BJ (cell line): ENCODE measurements around the gene LCOR. TPM values are rescaled to one million over a fixed set of nuclear protein-coding genes. Genes with fewer than 3 reads are reported as not detected.

Experiments
- CTCF ChIA-PET: fragments of 350-600 bp; formaldehyde crosslinking; extraction: SDS; loops from one replicate; lab custom pipeline; 2021; ENCODE audit warnings: antibody characterized with exemption, inconsistent platforms; lab: Yijun Ruan, JAX
- POLR2A ChIA-PET: fragments of 300-600 bp; sonication (Branson Sonifier 250); formaldehyde crosslinking; extraction: SDS; loops from one replicate; lab custom pipeline; 2021; ENCODE audit warnings: antibody characterized with exemption; lab: Charles Lee
- DNase-seq: peaks from one replicate; pipeline ENCODE4 v3.0.0-alpha.2; 2011; ENCODE audit warnings: low read depth
- H3K27me3 ChIP-seq: 2 replicates; pipeline ENCODE4 v1.6.0; 2011; ENCODE audit warnings: low read length; ENCODE audit not compliant: control insufficient read depth, insufficient read depth
- H3K36me3 ChIP-seq: 2 replicates; pipeline ENCODE4 v1.5.1; 2011; ENCODE audit warnings: low read length; ENCODE audit not compliant: control insufficient read depth, insufficient read depth
- H3K4me3 ChIP-seq: 2 replicates; pipeline ENCODE4 v1.5.1; 2011; ENCODE audit warnings: low read depth, mild to moderate bottlenecking, control low read depth, low read length
- CTCF ChIP-seq: IDR thresholded peaks from 2 replicates; pipeline ENCODE4 v1.5.1; 2011; ENCODE audit warnings: low read depth, mild to moderate bottlenecking, control low read depth, inconsistent platforms, low read length, moderate library complexity; ENCODE audit not compliant: insufficient read depth
- polyA plus RNA-seq: library from polyadenylated mRNA; depleted of rRNA; stranded (reverse); fragments of >200 nt; gene quantifications from 2 replicates; pipeline ENCODE4 v1.2.3, GENCODE V29; 2011

The LCOR gene
- polyA plus RNA-seq, 1 experiment, result 4.9 TPM

GRCh38 chr10:96838529-96838928 lies 6.4 kb downstream of the LCOR start:
- no peak for TF ChIP-seq CTCF
- no peaks in the 10 kb centered on the region for H3K36me3 ChIP-seq
- H3K27me3 ChIP-seq, result no peaks in the 10 kb centered on the region
- ChIA-PET POLR2A (no interaction called here), CTCF (no interaction called here)
- no peak overlapping the region for H3K4me3 ChIP-seq
- no peak for DNase-seq

DNA sequence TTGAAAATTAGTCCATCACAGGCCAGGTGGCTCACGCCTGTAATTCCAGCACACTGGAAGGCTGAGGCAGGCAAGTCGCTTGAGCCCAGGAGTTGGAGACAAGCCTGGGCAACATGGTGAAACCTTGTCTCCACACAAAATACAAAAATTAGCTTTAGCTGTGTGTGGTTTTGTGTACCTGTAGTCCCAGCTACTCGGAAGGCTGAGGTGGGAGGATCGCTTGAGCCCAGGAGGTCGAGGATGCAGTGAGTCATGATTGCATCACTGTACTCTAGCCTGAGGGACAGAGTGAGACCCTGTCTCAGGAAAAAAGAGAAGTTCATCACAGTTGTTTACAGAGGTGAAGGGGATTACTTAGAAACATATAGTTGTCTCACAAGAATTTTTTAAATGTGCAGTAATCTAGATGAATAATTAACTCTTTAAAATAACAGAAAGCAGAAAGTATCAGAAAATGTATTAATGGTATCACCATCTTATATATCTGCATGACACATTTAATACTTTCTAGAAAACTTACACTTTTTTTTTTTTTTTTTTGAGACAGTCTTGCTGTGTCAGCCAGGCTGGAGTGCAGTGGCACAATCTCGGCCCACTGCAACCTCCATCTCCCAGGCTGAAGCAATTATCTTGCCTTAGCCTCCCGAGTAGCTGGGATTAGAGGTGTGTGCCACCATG lies 8.9 kb downstream of the LCOR start:
- DNase-seq, result no peak
- ChIA-PET CTCF (interaction anchor here (0.8 kb wide), 1 partner anchor 75 kb away, joined by 3 read pairs; no protein-coding TSS in a partner anchor), POLR2A (no interaction called here)
- no peaks in the 10 kb centered on the region for H3K36me3 ChIP-seq
- H3K27me3 ChIP-seq, result no peaks in the 10 kb centered on the region
- no peak for TF ChIP-seq CTCF
- no peak overlapping the region for H3K4me3 ChIP-seq

DNA sequence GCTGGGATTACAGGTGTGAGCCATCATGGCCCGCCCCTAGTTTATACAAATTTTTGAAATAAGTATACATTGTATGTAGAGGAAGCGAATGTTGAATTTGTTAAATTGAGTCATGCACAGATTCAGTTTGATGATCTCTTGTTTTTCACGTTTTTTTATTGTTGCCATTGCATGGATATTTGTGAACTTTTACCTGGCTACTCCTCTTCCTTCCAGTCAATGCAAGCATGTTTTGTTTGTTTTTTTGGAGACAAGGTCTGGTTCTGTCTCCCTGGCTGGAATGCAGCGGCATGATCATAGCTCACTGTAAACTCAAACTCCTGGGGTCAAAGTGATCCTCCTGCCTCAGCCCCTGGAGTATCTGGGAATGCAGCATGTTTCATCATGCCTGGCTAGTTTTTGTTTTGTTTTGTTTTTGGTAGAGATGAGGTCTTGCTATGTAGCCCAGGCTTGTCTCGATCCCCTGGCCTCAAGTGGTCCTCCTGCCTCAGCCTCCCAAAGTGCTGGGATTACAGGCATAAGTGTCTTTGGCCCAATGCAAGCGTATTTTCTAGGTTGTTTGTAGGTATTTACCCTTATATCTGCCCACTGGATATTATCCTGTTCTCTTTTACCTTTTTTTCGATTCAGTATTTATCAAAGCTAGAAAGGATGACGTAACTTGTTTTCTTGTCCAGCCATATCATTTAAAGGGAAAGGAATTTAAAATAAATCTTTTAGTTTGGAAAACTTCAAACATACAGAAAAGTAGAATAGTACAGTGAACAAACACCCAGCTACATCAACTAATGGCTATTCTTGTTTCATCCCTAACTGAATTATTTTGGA lies 11.0 kb downstream of the LCOR start:
- 0 out of 2 replicates have a peak, but pooled peaks cover 1% of the 10 kb centered on the region for H3K36me3 ChIP-seq
- no peaks in the 10 kb centered on the region for H3K27me3 ChIP-seq
- POLR2A ChIA-PET, result no interaction called here
- no peak overlapping the region for H3K4me3 ChIP-seq
- no peak for DNase-seq
- TF ChIP-seq CTCF, result no peak
- CTCF ChIA-PET, result interaction anchor here (0.6 kb wide), 2 partner anchors 18 to 613 kb away, joined by 4 to 5 read pairs; no protein-coding TSS in a partner anchor

GRCh38 chr10:96843823-96844222 lies 11.7 kb downstream of the LCOR start:
- POLR2A ChIA-PET, result no interaction called here
- CTCF ChIA-PET, result interaction anchor here (0.6 kb wide), 2 partner anchors 17 to 614 kb away, joined by 4 to 5 read pairs; no protein-coding TSS in a partner anchor
- no peak overlapping the region for H3K4me3 ChIP-seq
- no peaks in the 10 kb centered on the region for H3K27me3 ChIP-seq
- no peak for TF ChIP-seq CTCF
- 0 out of 2 replicates have a peak, but pooled peaks cover 1% of the 10 kb centered on the region for H3K36me3 ChIP-seq
- no peak for DNase-seq

DNA sequence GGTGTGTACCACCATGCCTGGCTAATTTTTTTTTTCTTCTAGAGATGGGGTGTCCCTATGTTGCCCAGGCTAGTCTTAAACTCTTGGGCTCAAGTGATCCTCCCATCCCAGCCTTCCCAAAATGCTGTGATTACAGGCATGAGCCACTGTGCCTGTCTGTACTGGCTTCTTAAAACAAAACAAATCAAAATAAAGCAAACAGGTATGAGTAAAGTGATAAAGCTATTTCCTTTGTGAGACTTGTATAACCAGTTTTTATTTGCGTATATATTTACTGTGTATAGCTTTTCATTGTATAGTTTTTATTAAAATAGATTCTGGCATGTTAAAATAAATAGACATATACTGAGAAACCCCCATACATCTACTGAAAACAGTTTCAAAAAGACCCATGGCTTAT lies 14.3 kb downstream of the LCOR start:
- Histone ChIP-seq H3K27me3 (no peaks in the 10 kb centered on the region), H3K36me3 (0 out of 2 replicates have a peak, but pooled peaks cover 1% of the 10 kb centered on the region), H3K4me3 (no peak overlapping the region)
- CTCF ChIA-PET, result interaction anchor here (1.3 kb wide), 1 partner anchor 9 kb away, joined by 4 read pairs; no protein-coding TSS in a partner anchor
- DNase-seq, result no peak
- POLR2A ChIA-PET, result interaction anchor here (0.7 kb wide), 1 partner anchor 19 kb away, joined by 4 read pairs; no protein-coding TSS in a partner anchor
- no peak for TF ChIP-seq CTCF
